Activated CD4-positive, alpha-beta T cell treated with anti-CD3 and anti-CD28 coated beads, Interleukin-2, amount 10 ng/mL, durations not matched to agents 7 days and 5 days (primary cell): ENCODE measurements around the gene KCTD15. TPM values are rescaled to one million over a fixed set of nuclear protein-coding genes. Genes with fewer than 3 reads are reported as not detected.

Experiments
- CTCF ChIA-PET: fragments of 350-600 bp; sonication (Branson Sonifier 250); formaldehyde crosslinking; loops from one replicate; lab custom pipeline; 2021; ENCODE audit warnings: antibody characterized with exemption; lab: Charles Lee
- POLR2A ChIA-PET: fragments of 350-600 bp; sonication (Branson Sonifier 250); formaldehyde crosslinking; loops from one replicate; lab custom pipeline; 2021; ENCODE audit warnings: antibody characterized with exemption; lab: Charles Lee
- DNase-seq: peaks from one replicate; pipeline ENCODE4 v3.0.0-alpha.2; 2020
- H3K27ac Mint-ChIP-seq: one replicate; pipeline ENCODE4 v1.8.0; 2021; ENCODE audit warnings: mild to moderate bottlenecking, moderate library complexity, mixed read lengths
- H3K27me3 Mint-ChIP-seq: one replicate; pipeline ENCODE4 v1.8.0; 2021; ENCODE audit warnings: mixed read lengths
- H3K36me3 Mint-ChIP-seq: one replicate; pipeline ENCODE4 v1.8.0; 2021; ENCODE audit warnings: low read depth, mixed read lengths
- H3K4me1 Mint-ChIP-seq: one replicate; pipeline ENCODE4 v1.8.0; 2021; ENCODE audit warnings: mixed read lengths
- H3K4me3 Mint-ChIP-seq: one replicate; pipeline ENCODE4 v1.8.0; 2021; ENCODE audit warnings: mild to moderate bottlenecking, moderate library complexity, mixed read lengths
- H3K9me3 Mint-ChIP-seq: one replicate; pipeline ENCODE4 v1.8.0; 2021; ENCODE audit warnings: mixed read lengths
- total RNA-seq, 2 experiments: library from RNA; stranded (reverse); gene quantifications; one replicate each; pipeline ENCODE4 v1.2.3, GENCODE V29; 2021

KCTD15 gene
- total RNA-seq, 2 experiments from 2014 or later, result 1.6 to 2.5 TPM

- ChIA-PET CTCF (interaction anchor here (4.6 kb wide), 1 partner anchor 11 kb away, joined by 21 read pairs; no protein-coding TSS in a partner anchor), POLR2A (no interaction called here)
- Mint-ChIP-seq H3K27ac (no peak overlapping the region), H3K4me3 (no peak overlapping the region), H3K36me3 (no peaks in the 10 kb centered on the region), H3K4me1 (peaks cover 14% of the 10 kb centered on the region), H3K27me3 (peaks cover 34% of the 10 kb centered on the region), H3K9me3 (no peaks in the 10 kb centered on the region)
- DNase-seq, result no peak
These were observed 7.3 kb upstream of the KCTD15 start for GRCh38 chr19:33789344-33789743.

GRCh38 chr19:33794683-33795369 is 1.8 kb upstream of the KCTD15 start:
- Mint-ChIP-seq H3K4me3 (peak overlapping the region; percentile 58), H3K27me3 (peaks cover 46% of the 10 kb centered on the region), H3K9me3 (no peaks in the 10 kb centered on the region), H3K36me3 (no peaks in the 10 kb centered on the region), H3K4me1 (peaks cover 2% of the 10 kb centered on the region), H3K27ac (no peak overlapping the region)
- CTCF ChIA-PET, result interaction anchor here (0.6 to 3.8 kb wide), 6 partner anchors 9 to 437 kb away, joined by 3 to 19 read pairs (median 6); no protein-coding TSS in a partner anchor
- DNase-seq, result no peak
- POLR2A ChIA-PET, result no interaction called here

GRCh38 chr19:33795370-33796163 is 1.1 kb upstream of the KCTD15 start:
- Mint-ChIP-seq H3K36me3 (no peaks in the 10 kb centered on the region), H3K27ac (peak overlapping the region; percentile 57), H3K9me3 (no peaks in the 10 kb centered on the region), H3K4me1 (peaks cover 2% of the 10 kb centered on the region), H3K27me3 (peaks cover 46% of the 10 kb centered on the region), H3K4me3 (peak overlapping the region; percentile 64)
- CTCF ChIA-PET, result interaction anchor here (0.7 to 3.8 kb wide), 6 partner anchors 9 to 348 kb away, joined by 3 to 19 read pairs (median 6); no protein-coding TSS in a partner anchor
- POLR2A ChIA-PET, result no interaction called here
- peak; percentile 31 for DNase-seq

DNA sequence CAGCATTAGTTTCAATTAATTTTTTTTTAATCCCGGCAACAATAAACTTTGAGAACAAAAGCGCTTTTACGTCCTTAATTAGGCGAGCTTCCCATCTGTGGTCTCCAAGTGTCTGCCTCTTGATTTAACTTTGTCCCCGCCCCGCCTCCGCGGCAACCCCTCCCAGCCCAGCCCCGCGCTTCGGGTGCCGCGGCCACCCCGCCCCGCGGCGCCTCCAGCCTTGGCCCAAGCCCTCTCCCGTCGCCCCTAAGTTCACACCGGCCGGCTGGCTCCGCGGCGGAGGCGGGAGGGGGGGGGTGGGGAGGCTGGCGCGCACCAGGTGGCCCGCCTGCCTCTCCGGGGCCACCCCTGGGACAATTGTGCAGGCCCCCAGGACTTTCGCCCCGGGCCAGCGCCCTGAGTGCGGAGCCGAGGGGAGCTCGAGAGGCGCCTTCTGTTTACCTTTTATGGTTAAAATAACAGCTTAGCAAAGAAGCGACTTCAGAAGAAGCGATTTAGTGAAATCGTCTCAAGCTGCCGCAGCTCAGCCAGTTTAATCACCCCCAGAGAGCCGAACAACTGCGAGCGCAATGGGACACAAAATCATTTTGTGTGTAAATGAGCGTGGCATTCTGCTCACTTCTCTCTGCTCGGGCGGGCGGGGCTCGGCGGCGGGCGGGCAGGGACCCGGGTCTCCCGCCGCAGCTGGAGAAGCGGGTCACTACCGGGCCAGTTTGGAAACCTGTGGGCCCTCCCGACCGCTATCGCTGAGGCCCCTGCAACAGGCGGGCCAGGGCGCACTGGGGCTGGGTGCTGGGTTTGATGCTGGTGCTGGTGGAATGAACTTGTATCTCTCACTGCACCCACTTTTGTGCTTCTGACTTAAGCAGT is 1.4 kb downstream of the KCTD15 start:
- ChIA-PET POLR2A (no interaction called here), CTCF (interaction anchor here (0.9 kb wide), 1 partner anchor 20 kb away, joined by 3 read pairs; no protein-coding TSS in a partner anchor)
- DNase-seq, result no peak
- no peak overlapping the region for H3K27ac Mint-ChIP-seq
- peak overlapping the region; percentile 43 for H3K4me3 Mint-ChIP-seq
- H3K36me3 Mint-ChIP-seq, result no peaks in the 10 kb centered on the region
- peaks cover 2% of the 10 kb centered on the region for H3K4me1 Mint-ChIP-seq
- no peaks in the 10 kb centered on the region for H3K9me3 Mint-ChIP-seq
- H3K27me3 Mint-ChIP-seq, result peaks cover 34% of the 10 kb centered on the region

GRCh38 chr19:33798681-33799111 is 2.0 kb downstream of the KCTD15 start:
- peaks cover 2% of the 10 kb centered on the region for H3K4me1 Mint-ChIP-seq
- no peak for DNase-seq
- H3K27ac Mint-ChIP-seq, result no peak overlapping the region
- H3K36me3 Mint-ChIP-seq, result no peaks in the 10 kb centered on the region
- ChIA-PET POLR2A (no interaction called here), CTCF (no interaction called here)
- no peak overlapping the region for H3K4me3 Mint-ChIP-seq
- H3K9me3 Mint-ChIP-seq, result no peaks in the 10 kb centered on the region
- peaks cover 29% of the 10 kb centered on the region for H3K27me3 Mint-ChIP-seq

- ChIA-PET POLR2A (no interaction called here), CTCF (no interaction called here)
- Mint-ChIP-seq H3K27ac (no peak overlapping the region), H3K36me3 (no peaks in the 10 kb centered on the region), H3K9me3 (no peaks in the 10 kb centered on the region), H3K4me1 (peaks cover 2% of the 10 kb centered on the region), H3K4me3 (no peak overlapping the region), H3K27me3 (peaks cover 22% of the 10 kb centered on the region)
- no peak for DNase-seq
These were observed 2.8 kb downstream of the KCTD15 start for GRCh38 chr19:33799476-33799875.

GRCh38 chr19:33800012-33800680 is 3.5 kb downstream of the KCTD15 start:
- H3K9me3 Mint-ChIP-seq, result no peaks in the 10 kb centered on the region
- H3K36me3 Mint-ChIP-seq, result no peaks in the 10 kb centered on the region
- no peak for DNase-seq
- peaks cover 2% of the 10 kb centered on the region for H3K4me1 Mint-ChIP-seq
- peaks cover 18% of the 10 kb centered on the region for H3K27me3 Mint-ChIP-seq
- ChIA-PET CTCF (no interaction called here), POLR2A (no interaction called here)
- H3K4me3 Mint-ChIP-seq, result no peak overlapping the region
- H3K27ac Mint-ChIP-seq, result no peak overlapping the region

GRCh38 chr19:33801411-33801810 is 4.7 kb downstream of the KCTD15 start:
- Mint-ChIP-seq H3K36me3 (no peaks in the 10 kb centered on the region), H3K9me3 (no peaks in the 10 kb centered on the region), H3K27me3 (peaks cover 18% of the 10 kb centered on the region), H3K4me1 (peaks cover 8% of the 10 kb centered on the region), H3K27ac (no peak overlapping the region), H3K4me3 (no peak overlapping the region)
- CTCF ChIA-PET, result interaction anchor here (1.6 kb wide), 1 partner anchor 23 kb away, joined by 4 read pairs; no protein-coding TSS in a partner anchor
- POLR2A ChIA-PET, result no interaction called here
- no peak for DNase-seq

- Mint-ChIP-seq H3K4me1 (peaks cover 10% of the 10 kb centered on the region), H3K27ac (no peak overlapping the region), H3K4me3 (no peak overlapping the region), H3K9me3 (no peaks in the 10 kb centered on the region), H3K27me3 (peaks cover 18% of the 10 kb centered on the region), H3K36me3 (no peaks in the 10 kb centered on the region)
- no peak for DNase-seq
- POLR2A ChIA-PET, result no interaction called here
- CTCF ChIA-PET, result interaction anchor here (1.6 kb wide), 1 partner anchor 24 kb away, joined by 4 read pairs; no protein-coding TSS in a partner anchor
These were observed 5.3 kb downstream of the KCTD15 start for GRCh38 chr19:33802001-33802400.

- DNase-seq, result no peak
- peaks cover 13% of the 10 kb centered on the region for H3K27me3 Mint-ChIP-seq
- no peaks in the 10 kb centered on the region for H3K9me3 Mint-ChIP-seq
- no peak overlapping the region for H3K4me3 Mint-ChIP-seq
- H3K27ac Mint-ChIP-seq, result no peak overlapping the region
- ChIA-PET CTCF (no interaction called here), POLR2A (no interaction called here)
- peaks cover 8% of the 10 kb centered on the region for H3K4me1 Mint-ChIP-seq
- no peaks in the 10 kb centered on the region for H3K36me3 Mint-ChIP-seq
These were observed 6.1 kb downstream of the KCTD15 start for GRCh38 chr19:33802801-33803200.

DNA sequence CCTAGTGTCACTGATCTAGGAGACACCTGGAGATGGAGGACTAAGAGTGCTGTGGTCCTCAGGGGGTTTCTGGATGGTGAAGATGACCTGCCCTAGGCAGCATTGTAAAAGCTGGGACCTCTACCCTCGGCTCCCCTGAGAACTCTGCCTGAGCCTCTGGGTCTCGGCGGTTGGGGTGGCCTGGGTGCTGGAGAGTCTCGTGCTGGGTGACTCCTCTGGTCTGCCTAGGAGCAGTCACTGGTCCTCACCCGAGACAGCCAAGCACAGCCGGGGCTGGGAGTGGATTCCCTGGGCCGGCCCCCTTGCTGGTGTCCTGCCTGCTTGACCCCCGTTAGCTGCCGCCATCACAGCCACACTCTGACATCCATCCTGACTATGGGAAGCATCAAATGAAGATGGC is 6.7 kb downstream of the KCTD15 start:
- no peak for DNase-seq
- CTCF ChIA-PET, result interaction anchor here (0.7 to 2.7 kb wide), 3 partner anchors 8 to 252 kb away, joined by 4 to 13 read pairs (median 7); no protein-coding TSS in a partner anchor
- Mint-ChIP-seq H3K27ac (no peak overlapping the region), H3K27me3 (peaks cover 13% of the 10 kb centered on the region), H3K9me3 (no peaks in the 10 kb centered on the region), H3K4me1 (peaks cover 8% of the 10 kb centered on the region), H3K36me3 (no peaks in the 10 kb centered on the region), H3K4me3 (no peak overlapping the region)
- POLR2A ChIA-PET, result no interaction called here
